ENCODE data around the gene ST7.

DNA sequence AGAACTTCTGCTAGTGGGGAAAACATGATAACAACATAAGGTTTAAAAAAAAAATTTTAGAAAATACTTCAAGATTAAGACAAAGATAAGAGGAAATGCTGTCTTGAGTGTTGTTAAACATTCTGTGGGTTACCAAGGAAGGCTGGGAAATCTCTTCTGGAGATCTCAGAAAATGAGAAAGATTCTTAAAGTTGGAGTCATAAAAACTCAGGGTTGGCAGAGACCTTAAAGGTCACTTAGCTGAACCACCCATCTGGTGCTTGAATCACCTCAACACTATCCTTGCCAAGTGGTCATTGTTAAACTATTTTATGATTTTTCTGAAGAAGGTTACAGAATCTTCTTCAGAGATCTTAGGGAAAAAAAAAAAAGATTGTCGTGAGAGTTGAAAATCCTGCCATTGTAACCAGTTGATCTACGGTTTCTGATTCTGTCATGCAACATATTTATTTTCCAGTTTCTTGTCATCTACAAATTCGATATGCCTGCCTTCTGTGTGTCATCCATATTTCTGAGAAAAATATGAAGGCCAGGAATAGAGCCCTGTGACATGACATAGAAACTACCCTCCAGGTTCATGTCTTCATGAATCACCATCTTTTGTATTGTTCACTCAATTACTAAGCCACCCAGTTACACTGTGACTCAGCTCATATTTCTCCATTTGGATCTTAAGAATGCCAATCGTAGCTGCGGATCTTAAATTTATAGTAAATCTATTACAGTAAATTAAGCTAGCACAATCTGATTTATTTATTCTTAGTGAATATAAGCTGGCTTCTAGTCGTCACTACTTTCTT is 179.2 kb downstream of the ST7 start:
- TF ChIP-seq, protein P1, sequence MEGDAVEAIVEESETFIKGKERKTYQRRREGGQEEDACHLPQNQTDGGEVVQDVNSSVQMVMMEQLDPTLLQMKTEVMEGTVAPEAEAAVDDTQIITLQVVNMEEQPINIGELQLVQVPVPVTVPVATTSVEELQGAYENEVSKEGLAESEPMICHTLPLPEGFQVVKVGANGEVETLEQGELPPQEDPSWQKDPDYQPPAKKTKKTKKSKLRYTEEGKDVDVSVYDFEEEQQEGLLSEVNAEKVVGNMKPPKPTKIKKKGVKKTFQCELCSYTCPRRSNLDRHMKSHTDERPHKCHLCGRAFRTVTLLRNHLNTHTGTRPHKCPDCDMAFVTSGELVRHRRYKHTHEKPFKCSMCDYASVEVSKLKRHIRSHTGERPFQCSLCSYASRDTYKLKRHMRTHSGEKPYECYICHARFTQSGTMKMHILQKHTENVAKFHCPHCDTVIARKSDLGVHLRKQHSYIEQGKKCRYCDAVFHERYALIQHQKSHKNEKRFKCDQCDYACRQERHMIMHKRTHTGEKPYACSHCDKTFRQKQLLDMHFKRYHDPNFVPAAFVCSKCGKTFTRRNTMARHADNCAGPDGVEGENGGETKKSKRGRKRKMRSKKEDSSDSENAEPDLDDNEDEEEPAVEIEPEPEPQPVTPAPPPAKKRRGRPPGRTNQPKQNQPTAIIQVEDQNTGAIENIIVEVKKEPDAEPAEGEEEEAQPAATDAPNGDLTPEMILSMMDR (conservative IDR thresholded peaks at IDR 0.05; ENCODE audit: low read length), result no peak
- no peak for TF ChIP-seq EZH2phosphoT487 (IDR thresholded peaks at IDR 0.05; ENCODE audit: borderline replicate concordance, low read depth, low read length)

Measured in OCI-LY7 (cell line).